ENCODE data around the gene GRK5. TPM values are rescaled to one million over a fixed set of nuclear protein-coding genes. Genes with fewer than 3 reads are reported as not detected.

GRK5 gene
- total and polyA plus RNA-seq, 12 donors: 9.3 to 96.4 (median 21.5) TPM

DNA sequence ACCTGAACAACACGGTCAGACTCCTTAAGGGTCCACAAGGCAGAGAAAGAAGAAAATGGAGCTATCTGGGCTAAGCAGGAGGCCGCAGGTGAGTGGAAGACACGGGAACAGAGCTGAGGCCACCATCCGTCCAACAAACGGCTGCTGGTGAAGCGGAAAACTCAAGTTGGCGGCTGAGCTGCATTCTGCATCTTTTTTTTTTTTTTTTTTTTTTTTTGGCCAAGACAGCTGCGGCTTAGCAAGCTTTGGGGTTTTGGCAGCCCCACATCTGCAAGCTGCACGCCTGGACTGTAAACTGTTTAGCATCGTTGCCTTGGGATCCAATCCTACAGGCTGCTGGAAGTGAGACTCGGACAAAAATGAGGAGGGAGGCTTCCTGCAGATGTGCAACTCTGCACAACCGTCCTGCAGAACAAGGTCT, 297.8 kb downstream of the GRK5 start:
- H3K4me1 ChIP-seq (replicated peaks in 1 of 2): no peaks in the 10 kb centered on the region
- H3K27ac ChIP-seq: no peak overlapping the region
- H3K9me3 ChIP-seq (replicated peaks in 1 of 3): no peaks in the 10 kb centered on the region
- intact Hi-C loops (cut with DNase I): no loop called here
- TF ChIP-seq, protein P1, sequence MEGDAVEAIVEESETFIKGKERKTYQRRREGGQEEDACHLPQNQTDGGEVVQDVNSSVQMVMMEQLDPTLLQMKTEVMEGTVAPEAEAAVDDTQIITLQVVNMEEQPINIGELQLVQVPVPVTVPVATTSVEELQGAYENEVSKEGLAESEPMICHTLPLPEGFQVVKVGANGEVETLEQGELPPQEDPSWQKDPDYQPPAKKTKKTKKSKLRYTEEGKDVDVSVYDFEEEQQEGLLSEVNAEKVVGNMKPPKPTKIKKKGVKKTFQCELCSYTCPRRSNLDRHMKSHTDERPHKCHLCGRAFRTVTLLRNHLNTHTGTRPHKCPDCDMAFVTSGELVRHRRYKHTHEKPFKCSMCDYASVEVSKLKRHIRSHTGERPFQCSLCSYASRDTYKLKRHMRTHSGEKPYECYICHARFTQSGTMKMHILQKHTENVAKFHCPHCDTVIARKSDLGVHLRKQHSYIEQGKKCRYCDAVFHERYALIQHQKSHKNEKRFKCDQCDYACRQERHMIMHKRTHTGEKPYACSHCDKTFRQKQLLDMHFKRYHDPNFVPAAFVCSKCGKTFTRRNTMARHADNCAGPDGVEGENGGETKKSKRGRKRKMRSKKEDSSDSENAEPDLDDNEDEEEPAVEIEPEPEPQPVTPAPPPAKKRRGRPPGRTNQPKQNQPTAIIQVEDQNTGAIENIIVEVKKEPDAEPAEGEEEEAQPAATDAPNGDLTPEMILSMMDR (IDR thresholded peaks at IDR 0.05): no peak
- TF ChIP-seq POLR2A (IDR thresholded peaks at IDR 0.05): no peak
- H3K4me3 ChIP-seq: no peak overlapping the region
- no peaks in the 10 kb centered on the region for H3K27me3 ChIP-seq
- 84 to 92% (median 88%) methylated on average over 10 to 12 of the region's 12 CpGs for WGBS, 4 donors
- no peaks in the 10 kb centered on the region for H3K36me3 ChIP-seq (replicated peaks in 1 of 2)
- DNase-seq: no peak

Small RNA genes within 50 kb of the gene (microRNA-seq; reads per million reads assigned to microRNA genes)
- 0 to 0.38 (median 0) reads per million in 3 donors for gene MIR4681

Small RNA genes within 50 kb of the gene (small RNA-seq; reads per million reads assigned to genes)
- 0 reads per million in 2 donors for gene MIR4681
- 0 reads per million in 2 donors for gene RN7SL749P

Other genes starting within 250 kb of the GRK5 start
- 10 to 100 TPM in 5 of 9 donors, 1 to 10 TPM in 4; 4.6 to 38.9 (median 11.3) TPM for gene NANOS1, start 177.9 kb upstream of the GRK5 start, total RNA-seq
- 10 to 100 TPM in 1 of 3 donors, 1 to 10 TPM in 2; 2.8 to 31.7 (median 5.1) TPM for gene NANOS1, start 177.9 kb upstream of the GRK5 start, polyA plus RNA-seq
- gene EIF3A, start 126.8 kb upstream of the GRK5 start, total RNA-seq: 100 to 1,000 TPM in 1 of 9 donors, 10 to 100 TPM in 8; 65.2 to 117 (median 95.5) TPM
- gene EIF3A, start 126.8 kb upstream of the GRK5 start, polyA plus RNA-seq: 100 to 1,000 TPM in 1 of 3 donors, 10 to 100 TPM in 2; 26.0 to 197 (median 51.4) TPM
- gene DENND10, start 103.5 kb upstream of the GRK5 start, total RNA-seq: 10 to 100 TPM; 23.4 to 65.3 (median 47.6) TPM
- 10 to 100 TPM; 10.3 to 34.5 (median 20.7) TPM for gene DENND10, start 103.5 kb upstream of the GRK5 start, polyA plus RNA-seq
- 10 to 100 TPM; 31.0 to 81.2 (median 47.0) TPM for gene SFXN4, start 41.9 kb upstream of the GRK5 start, total RNA-seq
- 100 to 1,000 TPM in 2 of 3 donors, 10 to 100 TPM in 1; 53.6 to 135 (median 102) TPM for gene SFXN4, start 41.9 kb upstream of the GRK5 start, polyA plus RNA-seq
- gene PRDX3, start 28.8 kb upstream of the GRK5 start, total RNA-seq: 100 to 1,000 TPM; 306 to 935 (median 443) TPM
- 100 to 1,000 TPM; 150 to 596 (median 200) TPM for gene PRDX3, start 28.8 kb upstream of the GRK5 start, polyA plus RNA-seq